Erythroblast (primary cell): ENCODE results near the gene IGSF9B.

Experiments used
- DNase-seq, 2 experiments: peaks; one replicate each; lab custom pipeline; 2025; lab: John Stamatoyannopoulos, UW
- GATA1 ChIP-seq: IDR thresholded peaks from 2 replicates; pipeline ENCODE4 v1.6.1; 2011; ENCODE audit warnings: low read depth, mild to moderate bottlenecking, control low read depth, low read length, moderate library complexity
- POLR2A ChIP-seq: IDR thresholded peaks from 2 replicates; pipeline ENCODE4 v1.6.1; 2011; ENCODE audit warnings: mild to moderate bottlenecking, low read length

The IGSF9B gene

GRCh38 chr11:133980665-133981064 lies 23.9 kb upstream of the IGSF9B start:
- TF ChIP-seq POLR2A (no peak), GATA1 (no peak)
- no peak for DNase-seq

- DNase-seq = no peak
- TF ChIP-seq GATA1 = no peak
Observed at GRCh38 chr11:133978794-133979193, 22.0 kb upstream of the IGSF9B start.

- TF ChIP-seq GATA1 (no peak), POLR2A (no peak)
Observed at GRCh38 chr11:133977067-133977677, 20.4 kb upstream of the IGSF9B start.

GRCh38 chr11:133975488-133975849 lies 18.7 kb upstream of the IGSF9B start:
- TF ChIP-seq POLR2A = no peak
- TF ChIP-seq GATA1 = no peak
- no peak for DNase-seq

More at GRCh38 chr11:133977067-133977677, 20.4 kb upstream of the IGSF9B start:
- DNase-seq = no peak

GRCh38 chr11:133974836-133975487 lies 18.2 kb upstream of the IGSF9B start:
- DNase-seq = no peak
- TF ChIP-seq POLR2A (no peak), GATA1 (no peak)

- TF ChIP-seq POLR2A = no peak
- no peak for TF ChIP-seq GATA1
- no peak for DNase-seq
Observed at GRCh38 chr11:133971881-133972280, 15.1 kb upstream of the IGSF9B start.

- DNase-seq = no peak
Observed at GRCh38 chr11:133969112-133969511, 12.3 kb upstream of the IGSF9B start.

GRCh38 chr11:133968300-133968699 lies 11.5 kb upstream of the IGSF9B start:
- no peak for DNase-seq
- TF ChIP-seq POLR2A = no peak
- no peak for TF ChIP-seq GATA1

More at GRCh38 chr11:133969112-133969511, 12.3 kb upstream of the IGSF9B start:
- TF ChIP-seq POLR2A = no peak
- no peak for TF ChIP-seq GATA1

GRCh38 chr11:133967599-133968238 lies 11.0 kb upstream of the IGSF9B start:
- TF ChIP-seq GATA1 = no peak
- no peak for TF ChIP-seq POLR2A
- no peak for DNase-seq

- TF ChIP-seq GATA1 (no peak), POLR2A (no peak)
- no peak for DNase-seq
Observed at GRCh38 chr11:133966921-133967598, 10.3 kb upstream of the IGSF9B start.

- DNase-seq = no peak
- TF ChIP-seq POLR2A (no peak), GATA1 (no peak)
Observed at GRCh38 chr11:133966172-133966651, 9.4 kb upstream of the IGSF9B start.

- TF ChIP-seq POLR2A (no peak), GATA1 (no peak)
- no peak for DNase-seq
Observed at GRCh38 chr11:133965031-133965601, 8.3 kb upstream of the IGSF9B start.

GRCh38 chr11:133964356-133964755 lies 7.6 kb upstream of the IGSF9B start:
- no peak for DNase-seq
- TF ChIP-seq POLR2A = no peak
